ENCODE results near the gene NTM. TPM values are rescaled to one million over a fixed set of nuclear protein-coding genes. Genes with fewer than 3 reads are reported as not detected.

NTM gene
- total RNA-seq, 1 experiment from 2014 or later = 16.4 TPM

DNA sequence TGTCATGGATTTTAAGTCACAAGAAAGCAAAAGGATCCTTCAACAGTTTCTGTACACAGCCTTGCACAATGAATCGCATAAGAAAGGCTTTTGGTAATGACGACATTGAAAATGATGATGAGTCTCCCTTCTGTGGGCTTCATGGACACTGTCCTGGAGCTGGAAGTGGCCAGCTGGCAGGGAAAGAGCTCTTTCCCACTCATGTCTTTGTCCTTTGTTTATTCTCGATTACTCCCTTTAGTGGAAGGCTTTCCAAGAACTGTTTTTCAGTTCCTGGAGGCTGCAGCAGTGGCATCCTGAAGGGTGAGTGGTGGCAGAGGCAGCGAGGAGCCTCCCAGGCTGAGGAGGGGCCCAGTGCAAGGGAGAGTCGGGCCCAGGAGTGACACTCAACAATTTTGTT is 505.2 kb downstream of the NTM start (continued):
- TF ChIP-seq OVOL2 (CRISPR knock-in tag; IDR thresholded peaks at IDR 0.05; ENCODE audit: borderline replicate concordance) (no peak), ZNF138 (CRISPR knock-in tag; conservative IDR thresholded peaks at IDR 0.05) (no peak), FOXJ3 (CRISPR knock-in tag; IDR thresholded peaks at IDR 0.05; ENCODE audit: borderline replicate concordance) (no peak)

DNA sequence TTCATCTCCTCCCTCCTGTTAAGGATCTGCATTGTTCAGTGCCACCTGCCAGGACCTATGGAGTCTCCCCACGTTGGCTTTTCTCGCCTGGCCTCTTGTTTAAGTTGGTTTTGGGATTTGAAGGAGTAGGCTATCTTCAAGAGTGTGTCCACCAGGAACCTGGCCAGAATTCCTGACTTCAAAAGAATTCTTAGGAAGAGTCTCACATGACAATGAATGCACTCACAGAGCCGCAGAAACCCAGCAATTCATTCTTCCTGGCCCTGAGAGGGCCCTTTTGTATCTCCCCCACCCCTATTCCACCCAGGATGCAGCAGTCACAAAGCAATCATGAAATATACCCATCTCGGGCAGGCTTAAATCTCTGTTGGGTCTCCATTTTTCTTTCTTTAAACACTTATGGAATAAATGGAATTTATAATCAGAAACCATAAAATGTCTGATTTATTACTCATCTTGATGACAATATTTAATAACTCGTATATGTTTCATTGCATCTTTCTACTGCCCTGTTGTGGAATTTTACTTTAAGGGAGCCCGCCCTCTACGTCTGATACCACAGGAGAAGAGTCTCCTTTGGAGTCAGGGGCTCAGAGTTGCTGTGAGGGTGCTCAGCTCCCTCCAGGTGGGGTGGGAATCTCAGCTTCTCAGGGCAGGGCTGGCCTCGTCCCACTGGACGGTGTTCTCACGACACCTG is 507.0 kb downstream of the NTM start:
- CTCF ChIA-PET = interaction anchor here (1.1 to 3.2 kb wide), 2 partner anchors 10 to 249 kb away, joined by 3 to 18 read pairs; no protein-coding TSS in a partner anchor

More for the DNA sequence above, 507.0 kb downstream of the NTM start:
- Mint-ChIP-seq H3K4me1 (peaks cover 22% of the 10 kb centered on the region), H3K36me3 (no peaks in the 10 kb centered on the region), H3K27ac (no peak overlapping the region), H3K4me3 (no peak overlapping the region), H3K9me3 (no peaks in the 10 kb centered on the region), H3K27me3 (ENCODE audit: low read depth) (no peaks in the 10 kb centered on the region)
- DNase-seq (ENCODE audit: low spot score) (no peak), ATAC-seq (no peak)
- POLR2A ChIA-PET = no interaction called here
- TF ChIP-seq, protein P1, sequence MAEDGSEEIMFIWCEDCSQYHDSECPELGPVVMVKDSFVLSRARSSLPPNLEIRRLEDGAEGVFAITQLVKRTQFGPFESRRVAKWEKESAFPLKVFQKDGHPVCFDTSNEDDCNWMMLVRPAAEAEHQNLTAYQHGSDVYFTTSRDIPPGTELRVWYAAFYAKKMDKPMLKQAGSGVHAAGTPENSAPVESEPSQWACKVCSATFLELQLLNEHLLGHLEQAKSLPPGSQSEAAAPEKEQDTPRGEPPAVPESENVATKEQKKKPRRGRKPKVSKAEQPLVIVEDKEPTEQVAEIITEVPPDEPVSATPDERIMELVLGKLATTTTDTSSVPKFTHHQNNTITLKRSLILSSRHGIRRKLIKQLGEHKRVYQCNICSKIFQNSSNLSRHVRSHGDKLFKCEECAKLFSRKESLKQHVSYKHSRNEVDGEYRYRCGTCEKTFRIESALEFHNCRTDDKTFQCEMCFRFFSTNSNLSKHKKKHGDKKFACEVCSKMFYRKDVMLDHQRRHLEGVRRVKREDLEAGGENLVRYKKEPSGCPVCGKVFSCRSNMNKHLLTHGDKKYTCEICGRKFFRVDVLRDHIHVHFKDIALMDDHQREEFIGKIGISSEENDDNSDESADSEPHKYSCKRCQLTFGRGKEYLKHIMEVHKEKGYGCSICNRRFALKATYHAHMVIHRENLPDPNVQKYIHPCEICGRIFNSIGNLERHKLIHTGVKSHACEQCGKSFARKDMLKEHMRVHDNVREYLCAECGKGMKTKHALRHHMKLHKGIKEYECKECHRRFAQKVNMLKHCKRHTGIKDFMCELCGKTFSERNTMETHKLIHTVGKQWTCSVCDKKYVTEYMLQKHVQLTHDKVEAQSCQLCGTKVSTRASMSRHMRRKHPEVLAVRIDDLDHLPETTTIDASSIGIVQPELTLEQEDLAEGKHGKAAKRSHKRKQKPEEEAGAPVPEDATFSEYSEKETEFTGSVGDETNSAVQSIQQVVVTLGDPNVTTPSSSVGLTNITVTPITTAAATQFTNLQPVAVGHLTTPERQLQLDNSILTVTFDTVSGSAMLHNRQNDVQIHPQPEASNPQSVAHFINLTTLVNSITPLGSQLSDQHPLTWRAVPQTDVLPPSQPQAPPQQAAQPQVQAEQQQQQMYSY (CRISPR knock-in tag; IDR thresholded peaks at IDR 0.05) = no peak
- TF ChIP-seq ZNF423 (CRISPR knock-in tag; IDR thresholded peaks at IDR 0.05) (no peak), TP53 (CRISPR knock-in tag; IDR thresholded peaks at IDR 0.05) (no peak), ZNF416 (CRISPR knock-in tag; IDR thresholded peaks at IDR 0.05) (no peak), EMX1 (CRISPR knock-in tag; IDR thresholded peaks at IDR 0.05) (no peak), KAT7 (CRISPR knock-in tag; IDR thresholded peaks at IDR 0.05; ENCODE audit: borderline replicate concordance) (no peak), RELA (CRISPR knock-in tag; IDR thresholded peaks at IDR 0.05; ENCODE audit: borderline replicate concordance) (no peak), ZNF263 (CRISPR knock-in tag; IDR thresholded peaks at IDR 0.05; ENCODE audit: low read depth) (no peak), SOX15 (CRISPR knock-in tag; IDR thresholded peaks at IDR 0.05) (no peak)
- TF ChIP-seq, protein P2, sequence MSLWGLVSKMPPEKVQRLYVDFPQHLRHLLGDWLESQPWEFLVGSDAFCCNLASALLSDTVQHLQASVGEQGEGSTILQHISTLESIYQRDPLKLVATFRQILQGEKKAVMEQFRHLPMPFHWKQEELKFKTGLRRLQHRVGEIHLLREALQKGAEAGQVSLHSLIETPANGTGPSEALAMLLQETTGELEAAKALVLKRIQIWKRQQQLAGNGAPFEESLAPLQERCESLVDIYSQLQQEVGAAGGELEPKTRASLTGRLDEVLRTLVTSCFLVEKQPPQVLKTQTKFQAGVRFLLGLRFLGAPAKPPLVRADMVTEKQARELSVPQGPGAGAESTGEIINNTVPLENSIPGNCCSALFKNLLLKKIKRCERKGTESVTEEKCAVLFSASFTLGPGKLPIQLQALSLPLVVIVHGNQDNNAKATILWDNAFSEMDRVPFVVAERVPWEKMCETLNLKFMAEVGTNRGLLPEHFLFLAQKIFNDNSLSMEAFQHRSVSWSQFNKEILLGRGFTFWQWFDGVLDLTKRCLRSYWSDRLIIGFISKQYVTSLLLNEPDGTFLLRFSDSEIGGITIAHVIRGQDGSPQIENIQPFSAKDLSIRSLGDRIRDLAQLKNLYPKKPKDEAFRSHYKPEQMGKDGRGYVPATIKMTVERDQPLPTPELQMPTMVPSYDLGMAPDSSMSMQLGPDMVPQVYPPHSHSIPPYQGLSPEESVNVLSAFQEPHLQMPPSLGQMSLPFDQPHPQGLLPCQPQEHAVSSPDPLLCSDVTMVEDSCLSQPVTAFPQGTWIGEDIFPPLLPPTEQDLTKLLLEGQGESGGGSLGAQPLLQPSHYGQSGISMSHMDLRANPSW (CRISPR knock-in tag; conservative IDR thresholded peaks at IDR 0.05; ENCODE audit: low read depth) = no peak
- TF ChIP-seq, protein P3, sequence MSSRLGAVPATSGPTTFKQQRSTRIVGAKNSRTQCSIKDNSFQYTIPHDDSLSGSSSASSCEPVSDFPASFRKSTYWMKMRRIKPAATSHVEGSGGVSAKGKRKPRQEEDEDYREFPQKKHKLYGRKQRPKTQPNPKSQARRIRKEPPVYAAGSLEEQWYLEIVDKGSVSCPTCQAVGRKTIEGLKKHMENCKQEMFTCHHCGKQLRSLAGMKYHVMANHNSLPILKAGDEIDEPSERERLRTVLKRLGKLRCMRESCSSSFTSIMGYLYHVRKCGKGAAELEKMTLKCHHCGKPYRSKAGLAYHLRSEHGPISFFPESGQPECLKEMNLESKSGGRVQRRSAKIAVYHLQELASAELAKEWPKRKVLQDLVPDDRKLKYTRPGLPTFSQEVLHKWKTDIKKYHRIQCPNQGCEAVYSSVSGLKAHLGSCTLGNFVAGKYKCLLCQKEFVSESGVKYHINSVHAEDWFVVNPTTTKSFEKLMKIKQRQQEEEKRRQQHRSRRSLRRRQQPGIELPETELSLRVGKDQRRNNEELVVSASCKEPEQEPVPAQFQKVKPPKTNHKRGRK (CRISPR knock-in tag; IDR thresholded peaks at IDR 0.05; ENCODE audit: borderline replicate concordance) = no peak
- TF ChIP-seq, protein P4, sequence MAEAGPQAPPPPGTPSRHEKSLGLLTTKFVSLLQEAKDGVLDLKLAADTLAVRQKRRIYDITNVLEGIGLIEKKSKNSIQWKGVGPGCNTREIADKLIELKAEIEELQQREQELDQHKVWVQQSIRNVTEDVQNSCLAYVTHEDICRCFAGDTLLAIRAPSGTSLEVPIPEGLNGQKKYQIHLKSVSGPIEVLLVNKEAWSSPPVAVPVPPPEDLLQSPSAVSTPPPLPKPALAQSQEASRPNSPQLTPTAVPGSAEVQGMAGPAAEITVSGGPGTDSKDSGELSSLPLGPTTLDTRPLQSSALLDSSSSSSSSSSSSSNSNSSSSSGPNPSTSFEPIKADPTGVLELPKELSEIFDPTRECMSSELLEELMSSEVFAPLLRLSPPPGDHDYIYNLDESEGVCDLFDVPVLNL (CRISPR knock-in tag; IDR thresholded peaks at IDR 0.05; ENCODE audit: borderline replicate concordance, low read depth) = no peak
- TF ChIP-seq, protein P5, sequence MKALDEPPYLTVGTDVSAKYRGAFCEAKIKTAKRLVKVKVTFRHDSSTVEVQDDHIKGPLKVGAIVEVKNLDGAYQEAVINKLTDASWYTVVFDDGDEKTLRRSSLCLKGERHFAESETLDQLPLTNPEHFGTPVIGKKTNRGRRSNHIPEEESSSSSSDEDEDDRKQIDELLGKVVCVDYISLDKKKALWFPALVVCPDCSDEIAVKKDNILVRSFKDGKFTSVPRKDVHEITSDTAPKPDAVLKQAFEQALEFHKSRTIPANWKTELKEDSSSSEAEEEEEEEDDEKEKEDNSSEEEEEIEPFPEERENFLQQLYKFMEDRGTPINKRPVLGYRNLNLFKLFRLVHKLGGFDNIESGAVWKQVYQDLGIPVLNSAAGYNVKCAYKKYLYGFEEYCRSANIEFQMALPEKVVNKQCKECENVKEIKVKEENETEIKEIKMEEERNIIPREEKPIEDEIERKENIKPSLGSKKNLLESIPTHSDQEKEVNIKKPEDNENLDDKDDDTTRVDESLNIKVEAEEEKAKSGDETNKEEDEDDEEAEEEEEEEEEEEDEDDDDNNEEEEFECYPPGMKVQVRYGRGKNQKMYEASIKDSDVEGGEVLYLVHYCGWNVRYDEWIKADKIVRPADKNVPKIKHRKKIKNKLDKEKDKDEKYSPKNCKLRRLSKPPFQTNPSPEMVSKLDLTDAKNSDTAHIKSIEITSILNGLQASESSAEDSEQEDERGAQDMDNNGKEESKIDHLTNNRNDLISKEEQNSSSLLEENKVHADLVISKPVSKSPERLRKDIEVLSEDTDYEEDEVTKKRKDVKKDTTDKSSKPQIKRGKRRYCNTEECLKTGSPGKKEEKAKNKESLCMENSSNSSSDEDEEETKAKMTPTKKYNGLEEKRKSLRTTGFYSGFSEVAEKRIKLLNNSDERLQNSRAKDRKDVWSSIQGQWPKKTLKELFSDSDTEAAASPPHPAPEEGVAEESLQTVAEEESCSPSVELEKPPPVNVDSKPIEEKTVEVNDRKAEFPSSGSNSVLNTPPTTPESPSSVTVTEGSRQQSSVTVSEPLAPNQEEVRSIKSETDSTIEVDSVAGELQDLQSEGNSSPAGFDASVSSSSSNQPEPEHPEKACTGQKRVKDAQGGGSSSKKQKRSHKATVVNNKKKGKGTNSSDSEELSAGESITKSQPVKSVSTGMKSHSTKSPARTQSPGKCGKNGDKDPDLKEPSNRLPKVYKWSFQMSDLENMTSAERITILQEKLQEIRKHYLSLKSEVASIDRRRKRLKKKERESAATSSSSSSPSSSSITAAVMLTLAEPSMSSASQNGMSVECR (CRISPR knock-in tag; IDR thresholded peaks at IDR 0.05; ENCODE audit: borderline replicate concordance) = no peak
